GM19043 (cell line): Measurements from ENCODE around the gene SHLD2.
"Not testable (repeated sequence)": the region's sequence is repeated elsewhere in the genome, so short reads cannot be mapped to it uniquely, and the experiment has no call there.

Experiments used
- ATAC-seq: cut with Tn5 transposase; IDR thresholded peaks from one replicate; pipeline ENCODE4 v1.9.1; 2021; ENCODE audit warnings: low read depth; ENCODE audit not compliant: unreplicated experiment

Gene SHLD2

GRCh38 chr10:87083576-87084290 is 11.3 kb upstream of the SHLD2 start:
- not testable (repeated sequence) for ATAC-seq

- not testable (repeated sequence) for ATAC-seq
These were observed 10.7 kb upstream of the SHLD2 start for GRCh38 chr10:87084291-87084782.

- no peak for ATAC-seq
These were observed 9.5 kb upstream of the SHLD2 start for GRCh38 chr10:87085537-87085936.

- no peak for ATAC-seq
These were observed 5.3 kb upstream of the SHLD2 start for GRCh38 chr10:87089746-87090145.

GRCh38 chr10:87090779-87091178 is 4.2 kb upstream of the SHLD2 start:
- no peak for ATAC-seq

GRCh38 chr10:87092376-87092860 is 2.6 kb upstream of the SHLD2 start:
- no peak for ATAC-seq

- ATAC-seq = peak; percentile 32
These were observed 2.0 kb upstream of the SHLD2 start for GRCh38 chr10:87092861-87093631.

- ATAC-seq = peak; percentile 18
These were observed 1.2 kb upstream of the SHLD2 start for GRCh38 chr10:87093632-87094372.

GRCh38 chr10:87095236-87095945 is 385 bp downstream of the SHLD2 start:
- peak; percentile 39 for ATAC-seq

- no peak for ATAC-seq
These were observed 7.0 kb downstream of the SHLD2 start for GRCh38 chr10:87101996-87102395.

GRCh38 chr10:87104727-87105126 is 9.7 kb downstream of the SHLD2 start:
- not testable (repeated sequence) for ATAC-seq

GRCh38 chr10:87105446-87106124 is 10.6 kb downstream of the SHLD2 start:
- ATAC-seq = no peak

- not testable (repeated sequence) for ATAC-seq
These were observed 23.1 kb downstream of the SHLD2 start for GRCh38 chr10:87118122-87118521.

- not testable (repeated sequence) for ATAC-seq
These were observed 24.0 kb downstream of the SHLD2 start for GRCh38 chr10:87119029-87119428.

GRCh38 chr10:87123351-87123750 is 28.3 kb downstream of the SHLD2 start:
- ATAC-seq = not testable (repeated sequence)

GRCh38 chr10:87127048-87127447 is 32.0 kb downstream of the SHLD2 start:
- ATAC-seq = not testable (repeated sequence)

- not testable (repeated sequence) for ATAC-seq
These were observed 32.7 kb downstream of the SHLD2 start for GRCh38 chr10:87127607-87128156.

- ATAC-seq = not testable (repeated sequence)
These were observed 37.2 kb downstream of the SHLD2 start for GRCh38 chr10:87132176-87132575.

- not testable (repeated sequence) for ATAC-seq
These were observed 38.9 kb downstream of the SHLD2 start for GRCh38 chr10:87133936-87134335.
